G401.6 (cell line): ENCODE measurements around the gene CRMP1.
"Not testable (repeated sequence)": the region's sequence is repeated elsewhere in the genome, so short reads cannot be mapped to it uniquely, and the experiment has no call there.

Experiments used
- FAIRE-seq: peaks from 2 replicates; lab custom pipeline; 2012; peaks lifted over from hg19 to GRCh38; lab: Jason Lieb, UNC

The CRMP1 gene

DNA sequence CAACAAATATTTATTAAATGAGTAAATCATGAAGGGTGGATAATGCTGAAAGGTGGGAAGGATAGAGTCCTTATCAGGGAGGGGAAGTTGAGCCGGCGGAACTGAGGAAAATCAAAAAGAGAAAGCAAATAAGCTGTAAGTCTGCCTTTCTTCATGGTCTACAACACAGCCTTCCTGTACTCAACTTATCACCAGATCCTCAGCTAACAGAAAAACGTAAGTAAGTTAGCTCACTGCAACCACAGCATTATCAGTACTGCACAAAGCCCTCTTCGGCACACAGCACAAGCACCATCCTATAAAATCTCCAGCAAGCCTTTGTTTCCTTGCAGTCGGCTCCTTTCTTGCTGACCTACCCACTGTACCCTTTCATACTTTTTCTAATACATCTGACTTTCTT, 70.3 kb downstream of the CRMP1 start:
- FAIRE-seq = no peak

DNA sequence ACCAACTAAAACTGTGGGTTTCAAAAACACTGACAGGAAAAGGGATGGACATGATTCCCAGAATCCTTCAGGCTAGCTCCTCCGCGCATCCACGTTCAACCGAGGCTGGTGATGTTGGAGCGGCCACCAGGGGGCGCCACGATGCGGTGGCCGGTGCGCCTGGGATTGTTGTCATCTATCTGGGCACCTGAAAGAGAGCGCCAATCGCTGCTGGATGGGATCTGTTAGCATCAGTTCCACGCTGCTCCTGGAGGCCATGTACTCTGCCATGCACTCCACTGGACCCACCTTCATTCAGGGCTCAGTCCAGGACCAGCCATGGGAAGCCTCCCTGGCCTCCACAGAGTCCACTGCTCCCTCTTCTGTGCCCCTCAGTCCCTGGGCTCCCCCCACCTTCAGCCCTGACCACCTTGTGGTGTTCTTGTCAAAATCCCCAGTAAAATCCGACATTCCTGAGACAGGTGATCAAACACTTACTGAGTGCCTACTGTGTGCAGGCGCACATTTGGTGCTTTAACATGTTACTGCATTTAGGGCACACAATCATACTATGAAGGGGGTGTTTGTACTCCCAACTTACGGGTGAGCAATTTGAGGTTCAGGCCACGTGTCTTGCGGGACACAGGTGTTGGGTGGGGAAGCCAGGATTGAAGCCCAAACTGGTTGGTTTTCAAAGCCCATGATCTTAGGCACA, 71.1 kb downstream of the CRMP1 start:
- no peak for FAIRE-seq

- FAIRE-seq = no peak
Observed at GRCh38 chr4:5816851-5817375, 76.0 kb downstream of the CRMP1 start.

- no peak for FAIRE-seq
Observed at GRCh38 chr4:5816101-5816500, 76.8 kb downstream of the CRMP1 start.

- FAIRE-seq = no peak
Observed at GRCh38 chr4:5815641-5816040, 77.2 kb downstream of the CRMP1 start.

- FAIRE-seq = no peak
Observed at GRCh38 chr4:5814421-5814820, 78.5 kb downstream of the CRMP1 start.

DNA sequence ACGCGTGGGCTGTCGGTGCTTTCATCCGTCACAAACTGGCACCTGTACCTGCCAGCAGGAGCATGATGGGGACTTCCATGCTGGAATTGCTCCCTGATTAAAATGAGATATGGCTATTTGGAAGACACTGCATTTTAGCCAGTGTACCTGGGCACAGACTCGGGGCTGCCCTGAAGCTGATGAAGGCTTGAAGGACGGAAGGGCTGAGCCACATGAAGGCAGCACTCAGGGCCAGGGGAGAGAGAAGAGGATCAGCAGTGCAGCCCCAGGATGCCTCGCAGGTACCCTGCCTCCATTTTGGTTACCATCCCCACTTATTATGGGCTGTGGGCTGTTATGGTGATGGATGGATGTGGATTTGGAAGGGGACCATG, 79.0 kb downstream of the CRMP1 start:
- FAIRE-seq = no peak

DNA sequence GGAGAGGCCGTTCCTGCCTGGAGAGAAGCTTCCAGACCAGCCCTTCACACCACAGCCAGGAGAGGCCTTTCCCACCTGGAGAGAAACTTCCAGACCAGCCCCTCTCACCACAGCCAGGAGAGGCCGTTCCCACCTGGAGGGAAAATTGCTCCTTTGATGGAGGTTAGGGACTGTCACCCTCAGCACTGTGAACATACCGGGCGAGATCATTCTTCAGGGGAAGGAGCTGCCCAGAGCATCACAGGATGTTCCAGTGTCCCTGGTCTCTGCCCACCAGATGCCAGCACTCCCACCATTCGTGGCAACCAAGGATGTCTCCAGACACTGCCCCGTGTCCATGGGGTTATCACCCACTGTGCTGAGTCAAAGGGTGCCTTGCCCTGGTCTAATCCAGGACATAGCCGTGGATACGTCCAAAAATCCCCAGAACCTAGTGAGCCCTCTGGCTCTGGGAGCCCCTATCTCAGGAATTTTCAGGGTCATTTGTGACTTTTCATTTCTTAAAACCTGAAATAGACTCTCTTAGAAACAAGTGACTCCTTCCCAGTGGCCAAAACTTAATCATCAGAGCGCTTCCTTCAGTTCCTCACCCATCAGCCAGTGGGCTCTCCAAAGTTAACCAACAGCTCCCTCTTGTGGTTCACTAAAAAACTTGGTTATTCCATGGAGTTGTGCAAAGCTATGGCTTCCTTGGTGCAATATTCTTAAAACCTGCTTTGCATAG, 80.2 kb downstream of the CRMP1 start:
- peak; percentile 79 for FAIRE-seq

DNA sequence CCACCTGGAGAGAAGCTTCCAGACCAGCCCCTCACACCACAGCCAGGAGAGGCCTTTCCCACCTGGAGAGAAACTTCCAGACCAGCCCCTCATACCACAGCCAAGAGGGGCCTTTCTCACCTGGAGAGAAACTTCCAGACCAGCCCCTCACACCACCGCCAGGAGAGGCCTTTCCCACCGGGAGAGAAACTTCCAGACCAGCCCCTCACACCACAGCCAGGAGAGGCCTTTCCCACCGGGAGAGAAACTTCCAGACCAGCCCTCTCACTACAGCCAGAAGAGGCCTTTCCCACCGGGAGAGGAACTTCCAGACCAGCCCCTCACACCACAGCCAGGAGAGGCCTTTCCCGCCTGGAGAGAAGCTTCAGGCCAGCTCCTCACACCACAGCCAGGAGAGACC, 80.8 kb downstream of the CRMP1 start:
- not testable (repeated sequence) for FAIRE-seq

DNA sequence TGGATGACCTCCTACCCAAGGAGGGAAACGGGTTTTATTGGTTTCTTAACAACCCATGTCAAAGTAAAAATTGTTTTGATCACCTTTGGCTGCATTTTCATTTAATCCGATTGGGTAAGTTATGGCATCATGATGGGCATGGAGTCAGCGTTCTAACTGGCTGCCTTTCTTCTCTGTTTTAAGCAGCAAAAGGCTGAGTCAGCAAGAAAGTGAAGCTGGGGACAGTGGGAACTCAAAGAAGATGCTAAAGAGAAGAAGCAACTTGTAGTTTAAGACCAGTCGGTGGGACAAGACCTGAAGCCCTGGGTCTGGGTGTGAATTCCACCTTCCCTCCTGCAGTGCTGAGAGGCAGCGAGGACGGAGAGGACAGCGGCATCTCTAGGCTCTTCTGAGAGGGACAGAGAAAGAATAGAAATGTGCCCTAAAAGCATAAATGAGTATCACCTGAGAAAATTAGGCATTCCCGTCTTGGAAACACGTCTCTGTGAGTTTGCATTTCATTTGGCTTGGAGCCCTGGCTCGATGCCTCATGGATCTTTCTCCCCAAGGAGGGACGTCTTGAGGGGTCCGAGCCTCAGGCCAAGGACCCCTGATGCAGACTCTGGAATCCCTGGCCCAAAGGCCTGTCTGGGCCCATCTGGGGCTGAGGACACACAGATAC, 82.0 kb downstream of the CRMP1 start:
- FAIRE-seq = no peak

DNA sequence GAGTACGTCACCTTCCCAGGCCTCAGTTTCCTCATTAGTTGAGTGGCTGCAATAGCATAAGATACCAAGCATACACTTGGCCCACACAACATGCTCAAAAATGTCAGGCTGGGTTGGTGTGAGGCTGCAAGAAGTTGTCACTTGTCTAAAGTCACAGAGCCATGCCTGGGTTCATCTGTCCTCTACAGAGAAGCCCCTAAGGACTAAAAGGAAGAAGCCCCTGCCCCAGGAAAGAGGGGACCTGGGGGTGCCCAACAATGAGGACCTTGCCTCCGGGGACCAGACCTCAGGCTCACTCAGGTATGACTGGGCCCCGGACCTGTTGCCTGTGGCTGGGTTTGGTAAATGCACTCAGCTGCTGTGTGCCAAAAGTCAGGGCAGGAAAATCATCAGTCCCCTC, 82.7 kb downstream of the CRMP1 start:
- FAIRE-seq = no peak

- FAIRE-seq = no peak
Observed at GRCh38 chr4:5809216-5809776, 83.6 kb downstream of the CRMP1 start.

DNA sequence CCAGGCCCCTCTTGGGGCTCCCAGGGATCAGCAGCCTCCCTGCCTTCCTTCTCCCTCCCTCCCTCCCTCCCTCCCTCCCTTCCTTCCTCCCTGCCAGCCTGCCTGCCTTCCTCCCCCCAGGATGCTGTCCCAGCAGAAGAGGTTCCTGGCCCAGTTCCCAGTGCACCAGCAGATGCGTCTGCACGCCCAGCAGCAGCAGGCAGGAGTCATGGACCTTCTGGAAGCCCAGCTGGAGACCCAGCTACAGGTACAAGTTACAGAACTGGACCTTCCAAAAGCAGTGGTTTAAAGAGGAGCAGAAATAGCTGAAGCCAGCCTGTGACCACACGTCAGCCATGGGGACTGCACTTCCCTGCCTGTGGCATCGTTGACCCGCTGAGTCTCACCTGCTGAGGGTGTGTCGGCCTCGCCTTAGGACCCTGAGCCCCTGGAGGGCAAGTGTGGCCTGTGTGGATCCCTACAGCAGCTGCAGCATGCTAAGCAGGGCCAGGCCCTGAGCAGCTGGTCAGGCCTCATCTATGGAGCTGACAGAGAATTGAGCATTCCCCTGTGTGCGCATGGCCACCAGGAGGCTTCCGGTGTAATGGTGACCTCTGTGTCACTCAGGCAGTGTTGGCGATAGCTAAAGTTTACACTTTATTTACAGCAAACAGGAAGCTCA, 84.7 kb downstream of the CRMP1 start:
- no peak for FAIRE-seq

- FAIRE-seq = no peak
Observed at GRCh38 chr4:5805270-5805669, 87.6 kb downstream of the CRMP1 start.

- FAIRE-seq = no peak
Observed at GRCh38 chr4:5804656-5805055, 88.2 kb downstream of the CRMP1 start.

GRCh38 chr4:5802565-5802964, 90.3 kb downstream of the CRMP1 start:
- no peak for FAIRE-seq

DNA sequence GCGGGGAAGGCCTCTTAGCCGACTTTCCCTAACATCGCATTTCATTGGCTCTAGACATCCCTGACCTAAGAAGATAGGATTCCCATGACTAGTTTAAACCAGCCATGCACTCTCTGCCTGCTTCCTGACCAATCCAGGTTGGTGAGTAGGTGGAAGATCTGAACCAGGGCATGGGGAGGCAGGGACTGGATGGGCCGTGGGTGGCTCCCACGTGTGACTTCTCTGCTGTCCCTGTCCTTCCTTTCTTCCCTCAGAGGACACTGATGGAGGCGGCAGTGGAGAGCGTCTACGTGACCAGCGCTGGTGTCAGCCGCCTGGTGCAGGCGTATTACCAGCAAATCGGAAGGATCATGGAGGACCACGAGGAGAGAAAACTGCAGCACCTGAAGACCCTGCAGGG, 91.2 kb downstream of the CRMP1 start:
- FAIRE-seq = no peak

- FAIRE-seq = no peak
Observed at GRCh38 chr4:5800496-5800895, 92.4 kb downstream of the CRMP1 start.

GRCh38 chr4:5799406-5799805, 93.5 kb downstream of the CRMP1 start:
- no peak for FAIRE-seq

DNA sequence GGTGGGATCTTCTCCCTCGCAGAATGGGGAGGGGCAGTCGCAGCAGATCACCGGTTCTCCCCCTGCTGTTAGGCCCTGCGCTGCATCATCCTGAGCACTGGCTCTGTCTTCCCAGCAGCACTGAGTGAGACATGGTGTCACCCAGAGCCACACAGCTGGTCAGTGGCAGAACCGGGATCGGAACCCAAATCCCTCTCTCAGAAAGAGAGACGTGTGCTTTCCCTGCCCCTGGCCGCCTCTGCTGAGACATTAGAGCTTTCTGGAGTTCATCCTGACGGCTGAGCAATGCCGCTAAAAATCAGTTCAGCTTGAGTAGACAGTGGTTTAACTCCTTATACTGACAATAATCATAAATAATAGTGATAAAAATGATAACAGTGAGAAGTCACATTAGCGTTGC, 93.9 kb downstream of the CRMP1 start:
- no peak for FAIRE-seq

DNA sequence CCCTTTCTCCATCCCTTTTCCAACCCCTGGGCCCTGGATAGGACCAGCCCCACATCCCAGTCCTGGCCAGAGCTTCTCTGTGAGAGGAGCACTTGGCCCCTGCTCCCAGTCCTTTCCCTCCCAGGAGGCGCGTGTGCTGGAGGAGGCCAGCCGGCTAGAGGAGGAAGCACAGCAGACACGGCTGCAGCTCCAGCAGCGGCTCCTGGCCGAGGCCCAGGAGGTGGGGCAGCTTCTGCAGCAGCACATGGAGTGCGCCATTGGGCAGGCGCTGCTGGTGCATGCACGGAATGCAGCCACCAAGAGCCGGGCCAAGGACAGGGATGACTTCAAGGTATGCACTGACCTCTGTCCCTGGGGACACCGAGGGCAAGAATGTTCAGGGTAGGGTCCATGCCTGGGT, 94.4 kb downstream of the CRMP1 start:
- no peak for FAIRE-seq

GRCh38 chr4:5797866-5798265, 95.0 kb downstream of the CRMP1 start:
- no peak for FAIRE-seq

DNA sequence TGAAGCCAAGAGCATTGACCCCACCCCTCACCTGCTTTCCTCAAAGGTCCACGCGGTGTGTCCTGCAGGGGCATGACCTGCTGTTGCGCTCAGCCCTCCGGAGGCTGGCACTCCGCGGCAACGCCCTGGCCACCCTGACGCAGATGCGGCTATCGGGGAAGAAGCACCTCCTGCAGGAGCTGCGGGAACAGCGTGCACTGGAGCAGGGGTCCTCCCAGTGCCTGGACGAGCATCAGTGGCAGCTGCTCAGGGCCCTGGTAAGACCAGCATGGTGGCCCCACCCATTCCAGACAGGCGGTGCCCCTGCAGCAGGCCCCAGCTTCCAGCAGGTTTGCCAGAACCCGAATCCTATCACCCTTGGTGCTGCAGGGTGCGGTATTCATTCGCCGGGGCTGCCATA, 95.9 kb downstream of the CRMP1 start:
- FAIRE-seq = no peak
